NCI-H2171 treated with DMSO at 0.1 percent for 48 hours (cell line): ENCODE measurements around the gene TBC1D24.
A peak's percentile ranks its signal among the peaks of the same experiment; 100 is the strongest.

Source experiments
- DNase-seq: peaks from one replicate; lab custom pipeline; 2025; lab: John Stamatoyannopoulos, UW

TBC1D24 gene

DNA sequence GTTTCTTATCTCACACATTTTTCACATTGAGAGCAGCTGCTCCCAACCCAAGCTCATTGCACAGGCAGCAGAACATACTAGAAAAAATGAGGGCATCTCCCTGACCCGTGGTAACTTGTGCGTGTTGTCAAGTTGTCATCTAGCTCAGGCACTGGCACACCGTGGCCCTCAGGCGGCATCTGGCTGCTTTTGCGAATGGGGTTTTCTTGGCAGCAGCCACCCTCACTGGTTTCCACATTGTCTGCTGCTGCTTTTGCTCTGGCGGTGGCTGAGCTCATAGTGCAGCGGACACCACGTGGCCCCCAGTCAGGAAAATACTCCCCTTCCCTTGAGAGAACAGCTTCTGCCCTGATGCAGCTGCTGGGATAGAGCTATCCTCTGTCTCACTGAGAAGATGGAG lies 24.4 kb upstream of the TBC1D24 start:
- no peak for DNase-seq

DNA sequence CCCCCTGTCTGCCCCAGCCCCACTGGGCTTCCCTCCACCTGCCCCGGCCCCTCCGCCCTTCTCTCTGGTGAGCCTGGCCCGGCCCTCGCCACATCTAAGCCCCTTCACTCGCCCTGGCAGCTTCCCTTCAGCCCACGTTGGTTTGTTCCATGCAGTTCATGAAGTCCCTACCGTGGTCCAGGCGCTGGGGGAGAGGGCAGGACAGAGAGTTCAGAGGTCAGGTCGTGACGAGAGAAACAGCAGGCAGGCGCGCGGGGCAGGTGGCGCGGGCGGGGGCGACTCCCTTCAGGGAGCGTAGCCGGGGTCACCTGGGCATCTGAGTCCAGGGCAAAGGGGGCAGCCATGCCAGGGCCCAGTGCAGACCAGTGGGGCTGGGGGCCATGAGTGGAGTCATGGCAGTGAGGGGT lies 23.9 kb upstream of the TBC1D24 start:
- DNase-seq, result no peak

DNA sequence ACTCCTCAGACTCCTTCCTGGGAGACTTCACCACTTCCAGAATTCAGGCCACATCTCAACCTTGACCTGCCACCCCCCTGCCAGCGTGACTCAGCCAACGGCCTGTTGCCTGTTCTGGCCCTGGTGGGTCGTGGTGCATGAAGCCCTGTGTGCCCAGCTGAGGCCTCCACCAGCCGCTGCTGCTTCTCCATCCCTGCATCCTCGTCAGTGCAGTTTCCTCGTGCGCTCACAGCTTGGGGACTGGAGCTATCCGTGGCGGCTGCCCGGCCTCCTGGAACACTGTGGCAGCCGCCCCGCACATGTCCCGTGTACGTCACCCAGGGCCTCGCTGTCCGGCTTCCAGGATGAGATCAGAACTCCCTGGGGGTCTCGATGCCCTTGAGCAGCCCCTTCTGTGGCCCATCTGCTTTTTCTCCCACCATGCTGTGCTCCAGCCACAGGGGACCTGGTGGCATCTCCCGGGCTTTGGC lies 23.0 kb upstream of the TBC1D24 start:
- DNase-seq, result no peak

DNA sequence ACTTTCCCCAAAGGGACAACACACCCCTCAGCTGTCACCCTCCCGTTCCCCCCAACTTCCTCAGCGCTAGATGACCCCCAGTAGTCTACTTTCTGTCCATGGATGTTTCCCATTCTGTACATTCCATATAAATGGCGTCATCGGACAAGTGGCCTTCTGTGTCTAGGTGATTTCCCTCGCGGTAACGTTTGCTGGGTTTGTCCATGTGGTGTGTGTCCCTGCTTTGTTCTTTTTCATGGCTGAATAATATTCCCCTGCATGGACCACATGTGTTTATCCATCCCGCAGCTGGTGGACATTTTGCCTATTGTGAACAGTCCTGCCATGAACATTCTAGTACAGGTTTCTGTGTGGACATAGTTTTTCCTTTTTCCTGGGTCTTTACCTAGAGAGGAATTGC lies 22.3 kb upstream of the TBC1D24 start:
- DNase-seq, result no peak

DNA sequence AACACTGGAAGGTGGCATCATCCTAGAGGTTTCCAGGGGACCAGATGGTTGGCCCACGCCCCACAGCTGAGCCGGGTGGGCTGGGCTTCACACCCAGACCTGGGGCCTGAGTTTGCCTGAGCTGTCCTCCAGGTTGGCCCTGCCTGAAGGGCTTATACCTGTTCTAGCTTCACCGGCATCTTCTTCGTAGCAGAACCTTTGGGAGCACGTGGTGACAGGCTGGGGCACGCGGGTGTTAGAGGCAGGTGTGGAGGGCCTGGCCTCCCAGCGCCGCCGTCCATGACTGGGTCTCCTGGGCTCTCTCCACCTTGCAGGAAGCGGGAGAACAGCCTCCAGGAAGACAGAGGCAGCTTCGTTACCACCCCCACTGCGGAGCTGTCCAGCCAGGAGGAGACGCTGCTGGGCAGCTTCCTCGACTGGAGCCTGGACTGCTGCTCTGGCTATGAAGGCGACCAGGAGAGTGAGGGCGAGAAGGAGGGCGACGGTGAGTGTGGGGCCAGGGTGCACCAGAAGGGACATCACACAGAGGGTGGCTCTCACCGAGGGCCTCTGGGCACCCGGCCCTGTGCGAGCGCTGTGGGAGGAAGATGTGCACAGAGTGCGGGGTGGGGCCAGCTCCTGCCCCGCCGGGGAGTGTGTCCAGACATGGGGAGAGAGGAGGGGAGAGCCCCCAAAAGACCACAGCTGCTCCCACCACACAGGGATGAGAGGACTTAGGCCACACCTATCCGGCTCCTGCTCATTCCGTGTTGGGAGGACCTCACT lies 19.7 kb upstream of the TBC1D24 start:
- DNase-seq, result peak; percentile 39

DNA sequence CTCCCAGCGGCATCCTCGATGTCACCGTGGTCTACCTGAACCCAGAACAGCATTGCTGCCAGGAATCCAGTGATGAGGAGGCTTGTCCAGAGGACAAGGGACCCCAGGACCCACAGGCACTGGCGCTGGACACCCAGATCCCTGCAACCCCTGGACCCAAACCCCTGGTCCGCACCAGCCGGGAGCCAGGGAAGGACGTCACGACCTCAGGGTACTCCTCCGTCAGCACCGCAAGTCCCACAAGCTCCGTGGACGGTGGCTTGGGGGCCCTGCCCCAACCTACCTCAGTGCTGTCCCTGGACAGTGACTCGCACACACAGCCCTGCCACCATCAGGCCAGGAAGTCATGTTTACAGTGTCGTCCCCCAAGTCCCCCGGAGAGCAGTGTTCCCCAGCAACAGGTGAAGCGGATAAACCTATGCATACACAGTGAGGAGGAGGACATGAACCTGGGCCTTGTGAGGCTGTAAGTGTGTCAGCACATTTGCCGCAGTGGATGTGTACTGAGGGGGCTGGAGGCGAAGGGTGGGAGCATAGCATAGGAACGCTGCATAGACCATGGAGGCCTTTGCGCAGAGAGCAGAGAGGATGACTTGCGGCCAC lies 18.3 kb upstream of the TBC1D24 start:
- DNase-seq, result no peak

DNA sequence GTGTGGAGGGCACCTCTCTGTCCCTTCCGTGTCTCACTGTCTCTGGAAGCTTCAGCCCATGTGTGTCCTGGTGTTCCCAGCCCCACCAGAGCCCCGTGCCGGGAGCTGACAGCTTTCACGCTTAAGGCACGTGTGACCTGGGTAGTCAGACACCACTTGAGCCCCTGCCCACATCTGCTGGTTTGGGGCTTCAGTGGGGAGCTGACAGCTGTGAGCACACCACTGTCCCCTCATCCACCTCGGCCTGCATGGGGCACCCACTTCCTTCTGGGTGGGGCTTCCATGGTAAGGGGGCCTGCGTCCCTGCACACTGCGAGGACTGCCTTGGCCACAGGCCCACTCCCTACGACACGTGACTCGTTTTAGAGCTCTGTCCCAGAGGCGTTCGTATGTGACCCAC lies 17.7 kb upstream of the TBC1D24 start:
- DNase-seq, result no peak

DNA sequence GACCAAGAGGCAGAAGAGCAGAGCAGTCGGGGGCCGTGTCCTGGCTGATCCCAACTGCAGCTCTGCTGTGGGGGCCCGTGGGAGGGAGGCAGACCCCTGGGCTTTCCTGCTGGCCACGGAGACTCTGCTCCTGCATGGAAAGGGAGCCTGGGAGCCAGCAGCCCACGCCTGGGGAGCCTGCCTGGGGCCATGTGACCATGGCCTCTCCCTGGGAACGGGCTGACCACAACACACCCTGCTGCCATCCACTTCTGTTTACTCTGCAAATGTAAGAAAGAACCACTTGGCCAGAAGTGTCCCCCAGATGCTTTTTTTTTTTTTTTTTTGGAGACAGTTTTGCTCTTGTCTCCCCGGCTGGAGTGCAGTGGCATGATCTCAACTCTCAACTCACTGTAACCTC lies 17.0 kb upstream of the TBC1D24 start:
- no peak for DNase-seq

DNA sequence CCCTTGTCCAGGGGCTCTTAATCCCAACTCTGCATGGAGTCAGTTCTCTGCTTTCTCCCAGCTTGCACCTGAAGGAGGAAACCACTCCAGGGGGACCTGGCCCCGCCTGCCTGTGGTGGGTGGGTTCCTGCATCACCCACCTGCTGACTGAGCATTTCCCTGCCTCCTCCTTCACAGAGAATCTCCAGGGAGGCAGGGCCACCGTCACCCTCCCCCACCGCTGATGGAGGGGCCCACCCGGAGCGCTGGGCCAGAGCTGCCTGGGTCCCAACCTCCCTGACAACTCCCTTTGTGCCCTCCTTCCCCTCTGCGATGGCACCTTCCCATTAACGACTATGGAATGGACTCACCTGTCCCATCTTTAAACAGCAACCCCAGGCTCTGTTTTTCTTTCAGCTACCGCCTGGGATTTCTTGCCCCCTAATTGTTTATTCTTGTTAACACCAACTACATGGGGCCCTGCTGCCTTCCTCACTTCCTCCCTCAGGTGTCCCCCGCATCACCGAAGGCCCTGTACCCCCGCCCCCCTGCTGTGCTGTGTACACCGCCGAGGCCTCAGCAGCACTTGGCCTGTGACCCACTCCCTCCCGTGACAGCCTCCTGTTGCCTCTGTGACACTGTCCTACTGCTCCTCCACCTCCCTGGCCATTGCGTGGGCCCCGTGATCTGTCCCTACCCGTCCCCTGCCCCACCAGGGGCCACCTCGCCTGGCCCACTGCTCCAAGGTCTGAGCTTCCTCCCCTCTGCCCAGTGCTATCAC lies 15.9 kb upstream of the TBC1D24 start:
- DNase-seq, result peak; percentile 60

DNA sequence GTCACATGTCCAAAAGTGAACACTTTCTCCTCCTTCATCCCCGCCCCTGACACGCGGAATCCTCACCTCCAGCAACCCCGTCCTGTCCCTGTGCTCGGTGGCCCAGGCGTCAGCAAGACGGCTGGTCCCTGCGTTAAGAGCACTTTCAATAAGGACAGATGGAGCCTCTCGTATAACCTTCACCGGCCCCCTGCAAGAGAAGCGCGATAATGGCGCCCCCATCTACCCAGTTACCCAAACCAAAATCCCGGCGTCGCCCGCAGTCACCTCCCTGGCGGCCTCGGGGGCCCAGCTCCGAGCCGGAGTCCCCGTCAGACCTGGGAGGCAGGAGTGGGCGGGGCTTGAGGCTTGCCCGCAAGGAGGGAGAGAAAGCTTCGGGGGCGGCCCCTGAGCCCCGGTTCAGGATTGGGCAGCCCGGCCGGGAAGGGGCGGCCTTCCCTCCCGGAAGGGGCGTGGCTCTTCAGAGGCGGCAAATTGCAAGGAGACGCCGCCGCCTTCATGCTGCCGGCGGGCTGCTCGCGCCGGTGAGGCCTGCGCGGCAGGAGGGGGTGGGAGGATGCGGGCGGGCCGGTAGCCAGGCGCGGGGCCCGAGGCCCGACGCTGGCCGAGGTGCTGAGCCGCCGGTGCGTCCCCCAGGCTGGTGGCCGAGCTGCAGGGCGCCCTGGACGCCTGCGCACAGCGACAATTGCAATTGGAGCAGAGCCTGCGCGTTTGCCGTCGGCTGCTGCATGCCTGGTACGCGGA lies 15.1 kb upstream of the TBC1D24 start, which contains the start of gene TEDC2:
Gene TEDC2, plus strand, starts transcription at position 463 of the 744 bp plus-strand sequence. Its CDS starts 36 bp downstream, at position 499.
- peak; percentile 97 for DNase-seq

DNA sequence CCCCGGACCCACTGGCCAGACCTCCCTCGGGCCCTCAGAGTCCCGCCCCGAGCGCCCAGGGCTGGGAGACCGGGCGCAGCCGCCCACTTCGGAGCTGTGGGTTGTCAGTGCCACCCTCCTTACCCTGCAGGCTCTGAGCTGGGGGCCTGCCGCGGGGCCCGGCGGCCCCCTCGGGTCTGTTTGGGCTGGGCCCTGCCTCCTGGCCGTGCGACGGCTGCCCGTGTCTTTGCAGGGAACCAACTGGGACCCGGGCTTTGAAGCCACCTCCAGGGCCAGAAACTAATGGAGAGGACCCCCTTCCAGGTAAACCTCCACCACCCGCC lies 14.6 kb upstream of the TBC1D24 start:
- no peak for DNase-seq

DNA sequence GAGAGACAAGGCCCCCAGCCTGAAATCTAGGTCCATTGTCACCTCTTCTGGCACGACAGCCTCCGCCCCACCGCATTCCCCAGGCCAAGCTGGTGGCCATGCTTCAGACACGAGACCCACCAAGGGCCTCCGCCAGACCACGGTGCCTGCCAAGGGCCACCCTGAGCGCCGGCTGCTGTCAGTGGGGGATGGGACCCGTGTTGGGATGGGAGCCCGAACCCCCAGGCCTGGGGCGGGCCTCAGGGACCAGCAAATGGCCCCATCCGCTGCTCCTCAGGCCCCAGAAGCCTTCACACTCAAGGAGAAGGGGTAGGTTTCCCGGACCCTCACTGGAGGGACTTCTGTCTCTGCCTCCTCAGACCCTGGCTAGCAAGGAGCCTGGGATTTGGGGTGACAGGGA lies 14.0 kb upstream of the TBC1D24 start:
- DNase-seq, result no peak

DNA sequence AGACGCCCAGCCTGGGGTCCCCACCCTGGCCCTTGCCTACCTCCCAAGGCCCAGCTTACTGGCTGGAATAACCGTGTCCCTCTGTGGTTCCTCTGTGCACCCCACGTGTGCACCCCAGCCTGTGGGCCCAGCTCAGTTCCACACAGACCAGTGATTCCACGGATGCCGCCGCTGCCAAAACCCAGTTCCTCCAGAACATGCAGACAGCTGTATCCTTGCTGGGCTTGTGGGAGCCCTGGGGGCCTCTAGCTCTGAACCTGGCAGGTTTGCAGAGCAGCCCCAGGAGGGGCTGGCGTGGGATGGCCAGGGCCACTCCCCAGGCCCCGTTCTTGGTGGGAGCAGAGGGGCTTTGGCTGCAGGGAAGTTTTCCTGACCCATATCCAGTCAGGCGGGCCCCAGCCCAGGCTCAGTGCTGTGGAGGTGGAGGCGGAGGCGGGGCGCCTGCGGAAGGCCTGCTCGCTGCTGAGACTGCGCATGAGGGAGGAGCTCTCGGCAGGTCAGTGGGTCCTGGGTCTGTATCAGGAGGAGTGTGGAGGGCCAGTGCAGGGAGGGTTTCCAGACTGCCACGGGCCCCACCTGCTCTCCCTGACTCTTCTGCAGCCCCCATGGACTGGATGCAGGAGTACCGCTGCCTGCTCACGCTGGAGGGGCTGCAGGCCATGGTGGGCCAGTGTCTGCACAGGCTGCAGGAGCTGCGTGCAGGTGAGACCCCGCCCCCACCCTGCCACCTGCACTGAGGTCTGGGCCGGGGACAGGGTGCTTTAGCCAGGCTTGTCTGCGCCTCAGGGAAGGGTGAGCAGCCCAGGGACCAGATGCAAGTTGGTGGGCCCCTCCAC lies 12.7 kb upstream of the TBC1D24 start:
- DNase-seq, result no peak

DNA sequence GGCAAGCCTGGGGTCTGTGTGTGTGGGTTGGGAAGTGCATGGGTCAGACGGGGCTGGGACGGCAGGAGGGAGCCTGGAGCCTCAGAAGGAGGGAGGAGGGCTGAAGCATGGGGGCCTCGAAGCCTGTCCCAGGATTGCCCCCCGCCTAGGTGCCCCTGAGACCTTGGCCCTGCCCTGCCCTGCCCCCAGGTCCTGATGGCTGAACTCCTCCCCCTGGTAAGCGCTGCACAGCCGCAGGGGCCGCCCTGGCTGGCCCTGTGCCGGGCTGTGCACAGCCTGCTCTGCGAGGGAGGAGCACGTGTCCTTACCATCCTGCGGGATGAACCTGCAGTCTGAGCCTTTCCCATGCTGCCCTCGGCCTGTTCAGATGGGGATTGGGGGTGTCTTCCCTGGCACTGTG lies 10.6 kb upstream of the TBC1D24 start:
- DNase-seq, result peak; percentile 76

DNA sequence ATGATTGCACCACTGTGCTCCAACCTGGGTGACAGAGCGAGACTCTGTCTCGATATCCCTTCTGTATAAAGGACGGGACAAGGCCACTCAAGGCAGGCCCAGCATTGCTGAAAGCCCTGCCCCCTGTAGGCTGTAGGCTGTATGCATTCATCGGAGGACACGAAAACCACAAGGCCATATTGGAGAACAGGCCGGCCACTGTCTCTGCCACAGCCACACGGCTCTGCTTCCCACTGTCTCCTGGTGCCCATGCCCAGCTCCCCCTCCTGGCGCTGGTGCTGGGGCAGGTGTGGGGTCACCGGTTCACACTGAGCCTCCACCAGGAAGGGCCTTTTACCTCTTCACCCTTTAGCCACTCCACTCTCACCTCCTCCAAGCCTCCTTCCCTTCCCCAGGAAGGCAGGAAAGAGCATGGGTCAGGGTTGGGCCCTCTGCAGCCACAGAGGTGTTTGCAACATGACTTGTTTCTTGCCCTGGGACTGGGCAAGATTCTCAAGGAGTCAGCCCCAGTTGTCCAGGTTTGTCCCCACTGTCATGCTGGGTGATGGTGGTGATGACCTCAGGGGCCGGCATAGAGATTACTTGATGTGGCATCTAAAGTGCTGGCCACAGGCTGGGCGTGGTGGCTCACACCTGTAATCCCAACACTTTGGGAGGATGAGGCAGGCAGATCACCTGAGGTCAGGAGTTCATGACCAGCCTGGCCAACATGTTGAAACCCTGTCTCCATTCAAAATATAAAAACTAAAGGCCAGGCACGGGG lies 9.1 kb upstream of the TBC1D24 start:
- peak; percentile 25 for DNase-seq

DNA sequence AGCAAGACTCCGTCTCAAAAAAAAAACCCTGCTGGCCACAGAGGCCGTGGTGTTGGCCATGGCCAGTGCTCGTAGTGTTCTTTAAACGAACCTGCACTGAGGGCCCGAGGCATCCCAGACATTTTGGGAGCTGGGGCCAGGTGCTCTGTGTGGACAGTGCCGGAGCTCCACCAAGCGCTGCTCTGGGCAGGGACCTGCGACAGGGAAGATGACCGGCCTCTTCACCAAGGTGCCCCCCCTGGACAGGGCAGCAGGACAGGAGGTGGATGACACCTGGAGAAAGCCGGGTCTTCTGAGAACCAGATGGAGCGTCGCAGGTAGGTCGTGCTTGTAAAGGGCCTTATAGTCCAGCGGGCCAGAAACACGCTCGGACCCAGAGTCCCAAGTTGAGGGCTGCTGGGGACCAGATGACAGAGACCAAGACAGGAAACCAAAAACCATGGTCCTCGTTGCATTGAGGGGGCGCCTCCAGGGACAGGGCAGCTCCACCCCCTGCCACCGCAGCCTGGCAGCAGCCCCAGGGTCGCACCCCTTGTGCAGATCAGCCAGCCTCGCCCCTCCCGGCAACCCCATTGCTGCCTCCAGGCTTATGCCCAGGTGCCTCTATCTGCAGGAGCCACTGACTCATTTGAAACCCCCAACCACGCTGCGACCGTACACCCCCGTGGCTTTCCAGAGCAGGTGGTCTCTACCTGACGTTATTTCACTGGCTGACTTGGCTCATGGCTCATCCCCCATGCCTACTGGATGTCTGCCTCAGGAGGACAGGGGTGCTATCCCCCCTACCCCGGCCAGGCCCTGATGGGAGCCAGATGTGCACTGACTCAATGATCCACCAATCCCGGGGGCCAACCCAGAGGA lies 8.0 kb upstream of the TBC1D24 start:
- peak; percentile 69 for DNase-seq

DNA sequence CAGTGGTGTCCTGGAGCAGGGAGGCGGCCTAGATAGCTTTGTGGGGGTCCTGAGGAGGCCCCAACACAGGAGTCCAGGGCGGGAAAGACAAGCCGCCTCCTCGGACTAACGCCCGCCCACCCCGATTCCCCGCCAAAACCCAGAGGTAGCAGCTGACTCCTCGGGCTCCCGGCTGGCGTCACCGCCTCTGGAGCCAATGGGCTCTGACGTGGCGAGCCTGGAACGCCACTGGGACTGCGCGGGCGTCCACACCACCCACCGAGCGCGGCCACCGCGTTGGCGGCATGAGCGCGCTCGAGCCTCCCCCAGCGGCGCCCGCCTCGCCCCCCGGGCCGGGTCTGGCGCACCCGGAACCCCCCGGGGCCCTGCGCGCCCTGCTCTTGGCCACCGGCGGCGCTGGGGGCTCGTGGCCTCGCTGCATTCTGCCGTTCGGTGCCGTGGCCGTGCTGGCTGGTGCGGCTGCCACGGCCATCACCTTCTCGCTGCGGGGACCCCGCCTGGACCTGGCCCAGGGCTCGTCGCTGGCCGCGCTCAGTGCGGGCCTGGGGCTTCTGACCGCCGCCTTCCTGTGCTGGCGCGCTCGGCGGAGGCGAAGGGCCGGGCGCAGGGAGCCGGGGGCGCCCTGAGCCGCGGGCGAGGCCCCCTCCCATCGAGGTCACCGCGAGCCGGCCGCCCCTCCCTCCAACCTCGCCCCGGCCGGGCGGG lies 7.2 kb upstream of the TBC1D24 start:
- peak; percentile 84 for DNase-seq

DNA sequence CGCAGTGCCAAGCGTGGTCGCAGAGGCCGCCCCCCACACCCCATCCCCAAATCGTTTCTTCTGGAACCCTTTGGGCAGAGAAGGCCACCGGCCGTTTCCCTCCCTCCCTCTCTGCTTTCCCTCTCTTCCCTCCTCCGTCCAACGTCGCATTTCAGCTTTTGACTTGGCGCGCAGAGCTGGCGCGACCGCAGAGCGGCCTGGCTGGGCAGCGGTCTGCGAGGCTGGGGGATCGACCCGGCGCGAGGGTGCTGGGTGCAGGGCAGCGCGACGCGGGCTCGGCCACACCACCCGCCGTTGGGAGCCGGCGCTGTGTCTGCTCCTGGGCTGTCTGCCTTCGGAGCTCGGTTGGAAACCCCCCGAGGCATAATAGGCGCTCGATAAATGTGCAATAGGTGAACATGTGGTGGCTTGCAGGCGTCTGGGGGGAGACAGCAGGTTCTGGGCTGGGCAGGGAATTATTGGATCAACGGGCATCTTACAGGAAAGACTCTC lies 6.6 kb upstream of the TBC1D24 start:
- peak; percentile 95 for DNase-seq
